PFSK-1 (cell line): ENCODE results near the gene FKBP10.

ENCODE experiments used
- SIN3A ChIP-seq: IDR thresholded peaks from 2 replicates; pipeline ENCODE4 v1.6.1; 2012; ENCODE audit warnings: mild to moderate bottlenecking, low read length, moderate library complexity, borderline replicate concordance; ENCODE audit not compliant: insufficient read depth
- TAF1 ChIP-seq: IDR thresholded peaks from 2 replicates; pipeline ENCODE4 v1.6.1; 2012; ENCODE audit warnings: low read length, control low read depth, borderline replicate concordance; ENCODE audit not compliant: insufficient read depth
- TF ChIP-seq, protein P1 (sequence below), 2 experiments: IDR thresholded peaks; 2 replicates each; pipeline versions ENCODE4 v1.6.1 to v1.8.0; 2011 to 2012; ENCODE audit warnings: low read depth in 2 of 2, low read length in 2 of 2, control low read depth in 1 of 2, inconsistent platforms in 1 of 2, mild to moderate bottlenecking in 1 of 2, moderate library complexity in 1 of 2; ENCODE audit not compliant: insufficient read depth in 1 of 2

DNA sequence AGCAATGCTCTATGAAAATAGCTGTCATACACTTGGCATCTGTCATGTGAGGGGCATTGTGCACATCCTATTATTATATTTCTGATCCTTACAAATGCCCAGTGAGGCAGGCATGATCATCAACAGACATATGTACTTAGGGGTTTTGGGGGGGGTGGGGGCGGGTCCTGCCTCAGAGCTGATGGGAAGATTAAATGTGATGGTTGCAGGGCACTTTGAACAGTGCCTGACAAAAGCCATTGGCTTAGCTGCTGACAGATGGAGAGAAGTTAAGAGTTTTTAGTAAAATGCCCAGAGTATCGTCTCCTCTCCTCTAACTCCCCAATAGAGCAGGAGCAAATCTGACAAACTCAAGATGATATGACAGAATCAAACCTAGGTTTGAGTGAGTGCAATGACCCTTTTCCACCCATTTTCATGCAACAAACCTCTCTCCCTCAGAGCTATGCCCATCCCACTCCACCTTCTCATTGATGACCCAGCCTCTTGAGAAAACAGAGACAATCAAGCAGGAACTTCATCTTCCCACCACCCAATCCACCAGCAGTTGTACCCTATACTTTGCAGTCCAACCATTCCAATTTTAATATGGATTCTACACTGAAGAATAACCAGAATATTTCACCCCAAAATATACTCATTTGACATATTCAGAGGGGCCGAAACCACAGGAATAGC lies 47.6 kb downstream of the FKBP10 start:
- TF ChIP-seq SIN3A (no peak), TAF1 (no peak)
- TF ChIP-seq, protein P1, sequence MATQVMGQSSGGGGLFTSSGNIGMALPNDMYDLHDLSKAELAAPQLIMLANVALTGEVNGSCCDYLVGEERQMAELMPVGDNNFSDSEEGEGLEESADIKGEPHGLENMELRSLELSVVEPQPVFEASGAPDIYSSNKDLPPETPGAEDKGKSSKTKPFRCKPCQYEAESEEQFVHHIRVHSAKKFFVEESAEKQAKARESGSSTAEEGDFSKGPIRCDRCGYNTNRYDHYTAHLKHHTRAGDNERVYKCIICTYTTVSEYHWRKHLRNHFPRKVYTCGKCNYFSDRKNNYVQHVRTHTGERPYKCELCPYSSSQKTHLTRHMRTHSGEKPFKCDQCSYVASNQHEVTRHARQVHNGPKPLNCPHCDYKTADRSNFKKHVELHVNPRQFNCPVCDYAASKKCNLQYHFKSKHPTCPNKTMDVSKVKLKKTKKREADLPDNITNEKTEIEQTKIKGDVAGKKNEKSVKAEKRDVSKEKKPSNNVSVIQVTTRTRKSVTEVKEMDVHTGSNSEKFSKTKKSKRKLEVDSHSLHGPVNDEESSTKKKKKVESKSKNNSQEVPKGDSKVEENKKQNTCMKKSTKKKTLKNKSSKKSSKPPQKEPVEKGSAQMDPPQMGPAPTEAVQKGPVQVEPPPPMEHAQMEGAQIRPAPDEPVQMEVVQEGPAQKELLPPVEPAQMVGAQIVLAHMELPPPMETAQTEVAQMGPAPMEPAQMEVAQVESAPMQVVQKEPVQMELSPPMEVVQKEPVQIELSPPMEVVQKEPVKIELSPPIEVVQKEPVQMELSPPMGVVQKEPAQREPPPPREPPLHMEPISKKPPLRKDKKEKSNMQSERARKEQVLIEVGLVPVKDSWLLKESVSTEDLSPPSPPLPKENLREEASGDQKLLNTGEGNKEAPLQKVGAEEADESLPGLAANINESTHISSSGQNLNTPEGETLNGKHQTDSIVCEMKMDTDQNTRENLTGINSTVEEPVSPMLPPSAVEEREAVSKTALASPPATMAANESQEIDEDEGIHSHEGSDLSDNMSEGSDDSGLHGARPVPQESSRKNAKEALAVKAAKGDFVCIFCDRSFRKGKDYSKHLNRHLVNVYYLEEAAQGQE (IDR thresholded peaks at IDR 0.05; ENCODE audit: insufficient read depth in 1 of 2, low read depth in 2 of 2, low read length in 2 of 2): no peak
